Stimulated activated naive CD8-positive, alpha-beta T cell treated with anti-CD3 and anti-CD28 coated beads, Interleukin-15, amount 100 ng/mL, for 72 hours (primary cell): ENCODE measurements around the gene GTSE1.

Experiments
- ATAC-seq: fragments of 150-1000 bp; cut with Tn5 transposase; 2 replicates; pipeline ENCODE4 v1.10.0; 2021; ENCODE audit warnings: mild to moderate bottlenecking, moderate library complexity
- DNase-seq, 2 donors: peaks; one replicate each; pipeline ENCODE4 v3.0.0; 2021 to 2022
- H3K27ac Mint-ChIP-seq, 2 donors: one replicate each; pipeline ENCODE4 v1.8.0; 2022; ENCODE audit warnings: mild to moderate bottlenecking in 2 of 2, mixed read lengths in 2 of 2, moderate library complexity in 2 of 2
- H3K27me3 Mint-ChIP-seq: one replicate; pipeline ENCODE4 v1.8.0; 2022; ENCODE audit warnings: mixed read lengths
- H3K4me1 Mint-ChIP-seq: one replicate; pipeline ENCODE4 v1.8.0; 2022; ENCODE audit warnings: mild to moderate bottlenecking, mixed read lengths
- H3K4me3 Mint-ChIP-seq, 2 donors: one replicate each; pipeline ENCODE4 v1.8.0; 2022; ENCODE audit warnings: mild to moderate bottlenecking in 2 of 2, mixed read lengths in 2 of 2, moderate library complexity in 1 of 2
- H3K9me3 Mint-ChIP-seq, 2 donors: one replicate each; pipeline ENCODE4 v1.8.0; 2022; ENCODE audit warnings: mixed read lengths in 2 of 2

The GTSE1 gene

GRCh38 chr22:46356496-46357480, 60.1 kb downstream of the GTSE1 start:
- Mint-ChIP-seq H3K4me3 (no peak overlapping the region), H3K27me3 (no peaks in the 10 kb centered on the region), H3K4me1 (peaks cover 4% of the 10 kb centered on the region), H3K27ac (no peak overlapping the region), H3K9me3 (no peaks in the 10 kb centered on the region)
- ATAC-seq (no peak), DNase-seq (no peak)

GRCh38 chr22:46357711-46358520, 61.2 kb downstream of the GTSE1 start:
- Mint-ChIP-seq H3K4me1 (peaks cover 8% of the 10 kb centered on the region), H3K9me3 (no peaks in the 10 kb centered on the region), H3K27me3 (peaks cover 6% of the 10 kb centered on the region), H3K27ac (no peak overlapping the region), H3K4me3 (no peak overlapping the region)
- ATAC-seq (no peak), DNase-seq (no peak)

- peak overlapping the region in 1 of 2 donors; percentile 67 for H3K27ac Mint-ChIP-seq
Observed at GRCh38 chr22:46358766-46359165, 62.1 kb downstream of the GTSE1 start.

GRCh38 chr22:46359362-46359761, 62.7 kb downstream of the GTSE1 start:
- H3K9me3 Mint-ChIP-seq = no peaks in the 10 kb centered on the region
- peaks cover 12% of the 10 kb centered on the region for H3K27me3 Mint-ChIP-seq
- DNase-seq (no peak), ATAC-seq (no peak)
- no peak overlapping the region for H3K27ac Mint-ChIP-seq
- peaks cover 8% of the 10 kb centered on the region for H3K4me1 Mint-ChIP-seq
- H3K4me3 Mint-ChIP-seq = no peak overlapping the region

More at GRCh38 chr22:46358766-46359165, 62.1 kb downstream of the GTSE1 start:
- Mint-ChIP-seq H3K4me3 (peak overlapping the region in 1 of 2 donors; percentile 9), H3K27me3 (peaks cover 12% of the 10 kb centered on the region), H3K9me3 (no peaks in the 10 kb centered on the region), H3K4me1 (peaks cover 8% of the 10 kb centered on the region)
- DNase-seq (no peak), ATAC-seq (no peak)

GRCh38 chr22:46360097-46360496, 63.4 kb downstream of the GTSE1 start:
- peaks cover 8% of the 10 kb centered on the region for H3K4me1 Mint-ChIP-seq
- no peaks in the 10 kb centered on the region for H3K9me3 Mint-ChIP-seq
- no peak for ATAC-seq
- peaks cover 12% of the 10 kb centered on the region for H3K27me3 Mint-ChIP-seq
- no peak overlapping the region for H3K4me3 Mint-ChIP-seq
- no peak for DNase-seq
- H3K27ac Mint-ChIP-seq = no peak overlapping the region

GRCh38 chr22:46360891-46361290, 64.2 kb downstream of the GTSE1 start:
- Mint-ChIP-seq H3K9me3 (no peaks in the 10 kb centered on the region), H3K4me1 (peaks cover 8% of the 10 kb centered on the region), H3K27me3 (peaks cover 12% of the 10 kb centered on the region), H3K4me3 (no peak overlapping the region), H3K27ac (no peak overlapping the region)
- DNase-seq = no peak
- no peak for ATAC-seq

- Mint-ChIP-seq H3K27ac (peak overlapping the region in 1 of 2 donors; percentile 81), H3K9me3 (no peaks in the 10 kb centered on the region), H3K4me3 (no peak overlapping the region), H3K4me1 (peaks cover 8% of the 10 kb centered on the region), H3K27me3 (peaks cover 12% of the 10 kb centered on the region)
- ATAC-seq (no peak), DNase-seq (no peak)
Observed at GRCh38 chr22:46361826-46362202, 65.1 kb downstream of the GTSE1 start.

- Mint-ChIP-seq H3K27ac (peak overlapping the region in 1 of 2 donors; percentile 81), H3K27me3 (peaks cover 12% of the 10 kb centered on the region), H3K4me3 (no peak overlapping the region), H3K9me3 (no peaks in the 10 kb centered on the region), H3K4me1 (peaks cover 8% of the 10 kb centered on the region)
- ATAC-seq = peak; percentile 27
- DNase-seq = no peak
Observed at GRCh38 chr22:46362203-46362933, 65.7 kb downstream of the GTSE1 start.

- no peak for ATAC-seq
- Mint-ChIP-seq H3K27ac (peak overlapping the region in 1 of 2 donors; percentile 16), H3K4me1 (peaks cover 13% of the 10 kb centered on the region), H3K27me3 (peaks cover 12% of the 10 kb centered on the region), H3K9me3 (no peaks in the 10 kb centered on the region), H3K4me3 (no peak overlapping the region)
- no peak for DNase-seq
Observed at GRCh38 chr22:46362934-46363515, 66.4 kb downstream of the GTSE1 start.

GRCh38 chr22:46363611-46364321, 67.1 kb downstream of the GTSE1 start:
- Mint-ChIP-seq H3K9me3 (no peaks in the 10 kb centered on the region), H3K4me3 (no peak overlapping the region), H3K27me3 (peaks cover 16% of the 10 kb centered on the region), H3K27ac (no peak overlapping the region), H3K4me1 (peaks cover 14% of the 10 kb centered on the region)
- ATAC-seq = no peak
- DNase-seq = no peak

- H3K27ac Mint-ChIP-seq = no peak overlapping the region
- no peak overlapping the region for H3K4me3 Mint-ChIP-seq
- no peak for ATAC-seq
- DNase-seq = no peak
- no peaks in the 10 kb centered on the region for H3K9me3 Mint-ChIP-seq
- H3K4me1 Mint-ChIP-seq = peaks cover 14% of the 10 kb centered on the region
- H3K27me3 Mint-ChIP-seq = peaks cover 24% of the 10 kb centered on the region
Observed at GRCh38 chr22:46364341-46365165, 67.9 kb downstream of the GTSE1 start.

GRCh38 chr22:46365166-46365624, 68.5 kb downstream of the GTSE1 start:
- DNase-seq = no peak
- ATAC-seq = no peak
- Mint-ChIP-seq H3K27ac (no peak overlapping the region), H3K4me3 (no peak overlapping the region), H3K27me3 (peaks cover 28% of the 10 kb centered on the region), H3K4me1 (peaks cover 20% of the 10 kb centered on the region), H3K9me3 (no peaks in the 10 kb centered on the region)

- H3K4me3 Mint-ChIP-seq = no peak overlapping the region
- H3K27me3 Mint-ChIP-seq = peaks cover 28% of the 10 kb centered on the region
- peaks cover 30% of the 10 kb centered on the region for H3K4me1 Mint-ChIP-seq
- no peak for DNase-seq
- H3K9me3 Mint-ChIP-seq = no peaks in the 10 kb centered on the region
- ATAC-seq = peak; percentile 2
- H3K27ac Mint-ChIP-seq = no peak overlapping the region
Observed at GRCh38 chr22:46366327-46366731, 69.7 kb downstream of the GTSE1 start.
